ENCODE results near the gene GPC3. TPM values are rescaled to one million over a fixed set of nuclear protein-coding genes. Genes with fewer than 3 reads are reported as not detected.

Gene GPC3
- total RNA-seq, 2 donors from 2014 or later, result 1.9 to 2.0 TPM

- Histone ChIP-seq H3K27ac (no peak overlapping the region), H3K36me3 (no peaks in the 10 kb centered on the region), H3K9me3 (no peaks in the 10 kb centered on the region), H3K4me1 (no peaks in the 10 kb centered on the region), H3K9ac (ENCODE audit: low read depth in 2 of 2, low read length in 2 of 2) (no peak overlapping the region), H3K27me3 (no peaks in the 10 kb centered on the region), H3K4me3 (no peak overlapping the region)
- TF ChIP-seq CTCF (IDR thresholded peaks at IDR 0.05), result no peak
- no peak for DNase-seq
- intact Hi-C loops (cut with DNase I), result no loop called here
These were observed 46.9 kb downstream of the GPC3 start for GRCh38 chrX:133938530-133938929.

GRCh38 chrX:133937022-133937421, 48.4 kb downstream of the GPC3 start:
- intact Hi-C loops (cut with DNase I), result no loop called here
- Histone ChIP-seq H3K4me3 (no peak overlapping the region), H3K27me3 (no peaks in the 10 kb centered on the region), H3K36me3 (no peaks in the 10 kb centered on the region), H3K4me1 (no peaks in the 10 kb centered on the region), H3K9me3 (no peaks in the 10 kb centered on the region), H3K27ac (no peak overlapping the region), H3K9ac (ENCODE audit: low read depth in 2 of 2, low read length in 2 of 2) (no peak overlapping the region)
- no peak for TF ChIP-seq CTCF (IDR thresholded peaks at IDR 0.05)
- no peak for DNase-seq

GRCh38 chrX:133935076-133935475, 50.3 kb downstream of the GPC3 start:
- DNase-seq, result no peak
- intact Hi-C loops (cut with DNase I), result no loop called here
- no peak overlapping the region for H3K9ac ChIP-seq (ENCODE audit: low read depth in 2 of 2, low read length in 2 of 2)
- no peaks in the 10 kb centered on the region for H3K36me3 ChIP-seq
- no peaks in the 10 kb centered on the region for H3K4me1 ChIP-seq
- H3K27me3 ChIP-seq, result no peaks in the 10 kb centered on the region
- no peaks in the 10 kb centered on the region for H3K9me3 ChIP-seq
- TF ChIP-seq CTCF (IDR thresholded peaks at IDR 0.05), result no peak
- H3K4me3 ChIP-seq, result no peak overlapping the region
- no peak overlapping the region for H3K27ac ChIP-seq

GRCh38 chrX:133933316-133933715, 52.1 kb downstream of the GPC3 start:
- Histone ChIP-seq H3K36me3 (no peaks in the 10 kb centered on the region), H3K4me3 (no peak overlapping the region), H3K9ac (ENCODE audit: low read depth in 2 of 2, low read length in 2 of 2) (no peak overlapping the region), H3K27me3 (no peaks in the 10 kb centered on the region), H3K9me3 (no peaks in the 10 kb centered on the region), H3K27ac (no peak overlapping the region), H3K4me1 (no peaks in the 10 kb centered on the region)
- intact Hi-C loops (cut with DNase I), result no loop called here
- DNase-seq, result no peak
- no peak for TF ChIP-seq CTCF (IDR thresholded peaks at IDR 0.05)

- H3K27ac ChIP-seq, result no peak overlapping the region
- H3K4me3 ChIP-seq, result no peak overlapping the region
- no peak overlapping the region for H3K9ac ChIP-seq (ENCODE audit: low read depth in 2 of 2, low read length in 2 of 2)
- no peaks in the 10 kb centered on the region for H3K4me1 ChIP-seq
- intact Hi-C loops (cut with DNase I), result loop anchor here (10.0 kb wide), 1 partner anchor 135 kb away; no protein-coding TSS in a partner anchor
- DNase-seq, result no peak
- no peaks in the 10 kb centered on the region for H3K9me3 ChIP-seq
- no peaks in the 10 kb centered on the region for H3K36me3 ChIP-seq
- no peak for TF ChIP-seq CTCF (IDR thresholded peaks at IDR 0.05)
- H3K27me3 ChIP-seq, result no peaks in the 10 kb centered on the region
These were observed 55.4 kb downstream of the GPC3 start for GRCh38 chrX:133929836-133930464.
